NCI-H1105 (cell line): ENCODE results near the gene ITGB1BP2.
"Not testable (repeated sequence)": the region's sequence is repeated elsewhere in the genome, so short reads cannot be mapped to it uniquely, and the experiment has no call there.

Experiments
- DNase-seq: peaks from one replicate; lab custom pipeline; 2025; lab: John Stamatoyannopoulos, UW

The ITGB1BP2 gene

DNA sequence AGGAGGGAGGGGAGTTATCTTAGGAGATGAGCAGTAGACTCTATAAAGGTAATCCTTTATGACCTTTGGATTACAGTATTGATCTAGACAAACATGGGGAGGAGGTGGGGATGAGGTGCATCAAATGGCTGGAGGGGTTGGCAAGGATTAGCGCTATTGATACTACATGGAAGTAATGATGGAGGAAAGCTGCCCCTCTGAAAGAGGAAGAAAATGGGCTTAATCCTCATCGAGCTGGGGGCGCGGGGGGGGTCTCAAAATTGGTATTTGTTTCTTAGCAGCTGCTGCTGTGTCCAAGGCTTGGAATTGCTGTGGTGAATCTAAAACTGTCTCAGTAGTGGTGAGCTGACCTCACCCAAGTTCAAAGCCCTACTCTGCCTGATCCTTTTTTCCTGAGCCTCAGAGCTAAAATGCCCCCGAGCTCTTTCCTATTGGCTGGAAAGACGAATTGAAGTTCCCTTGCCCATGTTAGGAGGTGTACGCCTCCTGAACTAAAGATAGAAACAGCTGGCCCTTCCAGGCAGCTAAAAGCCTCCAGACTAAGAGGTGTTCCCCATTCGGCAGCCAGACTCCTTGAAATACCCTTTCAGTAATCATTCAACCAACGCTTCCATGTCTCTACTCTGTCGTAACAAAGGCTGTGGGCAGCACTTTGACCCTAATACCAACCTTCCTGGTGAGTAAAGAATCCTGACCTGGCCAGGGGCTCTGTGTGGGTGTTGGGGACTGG, at the start of gene ITGB1BP2:
Gene ITGB1BP2 (plus strand): TSS at position 556 of the 730 bp plus-strand sequence. CDS start 57 bp downstream, at position 613.
- no peak for DNase-seq

DNA sequence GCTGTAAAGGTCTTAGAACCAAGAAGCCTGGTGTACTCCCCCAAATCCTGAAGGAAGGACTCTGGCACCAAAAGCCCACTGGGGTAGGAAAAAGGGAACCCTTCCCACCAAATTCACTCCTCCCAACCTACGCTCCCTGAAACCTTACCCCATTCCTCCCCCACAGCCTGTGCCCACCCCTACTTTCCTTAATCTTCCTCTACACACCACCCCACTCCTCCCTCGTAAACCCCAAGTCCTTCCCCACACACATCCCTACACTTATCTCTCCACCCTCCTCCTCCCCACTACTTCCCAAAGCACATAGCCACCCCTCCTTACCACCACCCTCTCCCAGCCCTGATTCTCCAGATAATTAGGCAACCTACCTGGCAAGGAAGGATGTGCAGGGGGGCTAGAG, 49.3 kb upstream of the ITGB1BP2 start:
- no peak for DNase-seq

DNA sequence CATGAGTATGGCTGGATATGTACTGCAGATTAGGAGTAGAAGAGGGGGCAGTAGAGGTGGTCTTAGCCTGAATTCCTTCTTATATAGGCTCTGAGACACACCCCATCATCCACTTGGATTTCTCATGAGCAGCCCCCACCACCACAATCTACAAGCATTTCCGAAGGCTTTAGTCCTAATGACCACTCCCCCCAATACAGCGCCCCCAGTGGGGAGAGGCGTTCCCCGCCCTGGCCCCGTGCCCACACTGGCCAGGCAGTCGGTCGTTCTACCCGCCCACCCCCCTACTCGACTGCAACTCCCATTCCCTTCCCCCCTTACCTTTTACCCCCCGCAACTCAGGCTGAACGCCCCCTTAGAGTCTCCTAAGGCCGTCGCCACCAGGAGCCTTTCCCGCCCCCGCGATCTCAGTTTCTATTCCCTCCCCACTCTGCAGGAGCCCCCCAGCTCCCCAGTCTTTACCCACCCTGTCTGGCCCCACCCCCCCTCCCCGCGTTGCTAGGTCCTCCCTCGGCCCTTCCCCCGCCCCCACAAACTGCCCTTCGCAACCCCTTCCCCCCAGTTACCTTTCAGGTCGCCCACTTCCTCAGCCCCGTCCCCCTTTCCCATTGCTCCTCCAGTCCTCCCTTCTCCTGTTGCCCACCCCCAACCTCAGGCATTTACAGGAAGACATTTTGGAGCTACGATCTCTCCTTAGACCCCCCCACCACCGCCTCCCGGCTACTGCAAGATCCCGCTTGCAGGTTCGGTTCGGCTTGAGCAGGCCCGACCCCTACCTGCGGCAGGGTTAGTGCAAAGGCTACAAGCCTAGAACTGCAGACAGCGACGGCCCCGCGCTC, 48.1 kb upstream of the ITGB1BP2 start:
- peak; percentile 15 for DNase-seq

DNA sequence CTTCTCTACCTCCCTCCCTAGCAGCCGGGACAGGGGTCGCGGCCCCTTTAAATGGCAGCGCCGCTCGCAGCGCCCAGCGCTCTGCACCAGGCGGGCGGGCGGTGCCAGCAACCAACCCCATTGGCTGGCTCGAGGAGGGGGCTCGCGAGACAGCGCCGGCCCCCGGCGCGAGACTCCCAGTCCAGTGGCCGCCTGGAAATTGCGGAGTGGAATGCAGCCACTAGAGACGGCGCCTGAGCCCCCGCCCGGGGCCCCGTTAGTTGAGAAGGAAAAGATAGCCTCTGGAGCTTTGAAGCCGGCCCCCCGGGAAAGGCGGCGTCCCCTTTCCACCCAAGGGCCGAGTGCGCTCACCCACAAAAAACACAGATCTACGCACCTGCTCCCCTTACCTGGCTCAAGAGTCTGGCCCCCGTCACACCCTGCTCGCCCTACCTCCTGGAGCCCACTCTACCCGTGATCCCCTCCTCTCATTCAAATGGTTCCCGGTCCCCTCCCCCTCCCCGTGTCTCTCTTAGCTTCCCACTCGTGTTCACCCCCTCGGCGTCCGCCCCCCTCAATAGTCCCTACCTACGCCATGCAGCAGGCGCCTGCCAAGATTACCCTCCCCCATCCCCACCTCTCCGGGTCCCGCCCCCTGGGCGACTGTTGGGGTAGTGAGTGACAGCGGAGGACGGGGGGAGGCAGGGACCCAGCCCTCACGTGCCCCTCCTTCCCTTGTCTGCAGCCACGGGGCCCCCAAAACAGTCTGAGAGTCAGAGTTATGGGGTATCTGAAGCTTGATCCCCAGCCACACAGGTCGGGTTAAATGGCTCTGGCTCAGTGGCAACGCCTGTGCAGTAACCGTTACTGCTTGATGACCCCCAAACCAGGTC, 47.2 kb upstream of the ITGB1BP2 start, which contains the start of gene ZMYM3:
Gene ZMYM3 (minus strand): TSS at position 49 of the 872 bp plus-strand sequence. CDS start 885 bp downstream, outside the sequence.
- peak; percentile 63 for DNase-seq

DNA sequence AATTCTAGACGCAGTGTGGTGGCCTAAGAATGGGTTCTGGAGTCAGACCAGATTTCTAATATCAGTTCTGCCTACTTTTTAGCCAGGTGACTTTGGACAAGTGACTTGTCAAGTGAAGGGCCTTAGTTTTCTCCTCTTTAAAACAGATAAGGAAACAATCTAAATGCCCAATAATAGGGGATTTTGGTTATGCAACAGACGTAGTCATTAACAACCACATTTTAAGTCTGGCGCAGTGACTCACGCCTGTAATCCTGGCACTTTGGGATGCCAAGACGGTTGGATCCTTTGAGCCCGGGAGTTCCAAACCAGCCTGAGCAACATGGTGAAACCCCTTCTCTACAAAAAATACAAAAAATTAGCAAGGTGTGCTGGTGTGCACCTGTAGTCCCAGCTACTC, 45.5 kb upstream of the ITGB1BP2 start:
- no peak for DNase-seq

DNA sequence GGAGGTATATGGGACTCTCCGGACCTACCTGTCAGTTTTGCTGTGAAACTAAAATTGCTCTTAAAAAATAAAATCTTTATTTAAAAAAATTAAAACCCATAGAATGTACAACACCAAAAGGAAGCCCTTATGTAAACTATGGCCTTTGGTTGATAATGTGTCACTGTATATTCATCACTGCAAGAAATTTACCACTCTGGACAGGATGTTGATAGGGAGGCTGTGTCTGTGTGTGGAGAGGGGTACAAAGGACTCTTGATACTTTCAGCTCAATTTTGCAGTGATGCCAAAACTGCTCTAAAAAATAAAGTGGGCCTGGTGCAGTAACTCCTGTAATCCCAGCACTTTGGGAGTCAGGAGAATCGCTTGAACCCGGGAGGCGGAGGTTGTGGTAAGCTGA, 44.7 kb upstream of the ITGB1BP2 start:
- DNase-seq, result no peak

DNA sequence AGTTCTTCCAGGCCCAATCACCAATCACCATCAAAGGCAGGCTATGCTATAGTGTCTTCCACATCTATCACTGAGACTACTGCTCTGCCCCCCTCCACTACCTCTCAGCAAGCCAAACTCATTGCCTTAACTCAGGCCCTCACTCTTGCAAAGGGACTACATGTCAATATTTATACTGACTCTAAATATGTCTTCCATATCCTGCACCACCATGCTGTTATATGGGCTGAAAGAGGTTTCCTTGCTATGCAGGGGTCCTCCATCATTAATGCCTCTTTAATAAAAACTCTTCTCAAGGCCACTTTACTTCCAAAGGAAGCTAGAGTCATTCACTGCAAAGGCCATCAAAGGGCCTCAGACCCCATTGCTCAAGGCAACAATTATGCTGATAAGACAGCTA, 32.9 kb upstream of the ITGB1BP2 start:
- DNase-seq, result not testable (repeated sequence)

DNA sequence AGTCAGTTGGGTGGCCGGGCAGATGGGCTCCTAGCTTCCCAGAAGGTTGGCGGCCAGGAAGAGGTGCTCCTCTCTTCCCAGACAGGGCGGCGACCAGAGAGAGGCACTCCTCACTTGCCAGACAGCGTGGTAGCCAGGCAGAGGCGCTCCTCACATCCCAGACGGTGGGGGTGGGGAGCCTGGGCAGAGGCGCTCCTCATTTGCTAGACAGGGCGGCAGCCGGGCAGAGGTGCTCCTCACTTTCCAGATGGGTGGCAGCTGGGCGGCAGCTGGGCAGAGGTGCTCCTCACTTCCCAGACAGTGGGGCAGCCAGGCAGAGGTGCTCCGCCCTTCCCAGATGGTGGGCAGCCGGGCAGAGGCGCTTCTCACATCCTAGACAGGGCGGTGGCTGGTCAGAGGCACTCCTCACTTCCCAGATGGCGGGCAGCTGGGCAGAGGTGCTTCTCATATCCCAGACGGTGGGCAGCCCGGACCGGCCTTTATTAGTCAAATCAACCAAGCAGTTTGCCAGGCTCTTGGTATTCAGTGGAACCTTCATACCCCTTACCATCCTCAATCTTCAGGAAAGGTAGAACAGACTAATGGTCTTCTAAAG, 31.7 kb upstream of the ITGB1BP2 start:
- DNase-seq, result no peak

DNA sequence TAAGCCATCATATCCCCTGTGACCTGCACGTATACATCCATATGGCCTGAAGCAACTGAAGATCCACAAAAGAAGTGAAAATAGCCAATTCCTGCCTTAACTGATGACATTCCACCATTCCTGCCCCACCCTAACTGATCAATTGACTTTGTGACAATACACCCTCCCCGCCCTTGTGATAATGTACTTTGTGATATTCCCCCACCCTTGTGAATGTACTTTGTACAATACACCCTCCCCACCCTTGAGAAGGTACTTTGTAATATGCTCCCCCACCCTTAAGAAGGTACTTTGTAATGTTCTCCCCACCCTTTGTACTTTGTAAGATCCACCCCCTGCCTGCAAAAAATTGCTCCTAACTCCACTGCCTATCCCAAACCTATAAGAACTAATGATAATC, 29.2 kb upstream of the ITGB1BP2 start:
- not testable (repeated sequence) for DNase-seq

DNA sequence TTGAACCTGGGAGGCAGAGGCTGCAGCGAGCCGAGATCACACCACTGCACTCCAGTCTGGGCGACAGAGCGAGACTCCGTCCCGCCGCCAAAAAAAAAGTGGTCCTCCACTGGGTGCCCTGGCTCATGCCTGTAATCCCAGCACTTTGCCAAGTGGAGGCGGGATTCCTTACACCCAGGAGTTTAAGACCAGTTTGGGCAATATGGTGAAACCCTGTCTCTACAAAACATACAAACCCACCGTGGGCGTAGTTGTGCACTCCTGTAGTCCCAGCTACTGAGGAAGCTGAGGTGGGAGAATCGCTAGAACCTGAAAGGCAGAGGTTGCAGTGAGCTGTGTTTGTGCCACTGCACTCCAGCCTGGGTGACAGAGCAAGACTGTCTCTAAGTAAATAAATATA, 20.2 kb upstream of the ITGB1BP2 start:
- not testable (repeated sequence) for DNase-seq

DNA sequence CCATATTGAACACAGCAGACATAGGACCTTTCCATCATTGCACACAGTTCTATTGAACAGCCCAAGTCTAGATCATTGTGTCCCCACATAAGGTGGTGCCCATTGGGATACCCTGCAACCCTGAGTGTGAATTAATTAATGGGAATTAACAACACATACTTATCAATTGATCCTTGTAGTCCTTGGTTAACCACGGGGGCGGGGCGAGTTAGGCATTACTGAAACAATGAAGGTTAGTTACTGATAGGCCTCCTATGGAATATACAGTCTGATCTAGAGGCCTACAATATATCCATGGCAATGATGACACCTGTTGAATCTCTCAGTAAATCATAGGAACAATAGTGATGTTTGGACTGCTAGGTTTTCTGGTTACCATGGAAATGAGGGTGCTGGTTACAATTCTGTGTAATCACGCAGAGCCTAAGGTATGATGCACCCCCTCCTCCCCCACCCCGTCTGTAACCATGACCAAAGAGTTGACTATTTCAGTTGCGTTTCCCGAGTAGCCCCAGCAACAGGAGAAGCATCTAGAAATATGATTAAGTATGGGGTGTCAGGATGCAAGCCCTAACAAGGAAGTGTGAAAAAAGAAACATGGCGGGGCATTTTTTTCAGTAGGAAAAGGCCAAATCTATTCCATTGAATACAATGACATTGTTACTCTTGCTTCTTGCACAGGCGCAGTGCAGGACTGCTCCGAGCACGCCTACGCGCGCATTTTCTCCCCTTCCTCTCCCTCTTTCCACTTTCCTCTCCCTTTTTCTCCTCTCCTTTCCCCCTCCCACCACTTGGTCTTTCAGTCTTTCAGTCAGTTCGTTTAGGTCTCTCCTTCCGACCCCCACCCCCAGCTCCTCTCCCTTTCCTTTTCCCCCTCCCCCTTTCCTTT, 18.8 kb upstream of the ITGB1BP2 start:
- DNase-seq, result no peak

DNA sequence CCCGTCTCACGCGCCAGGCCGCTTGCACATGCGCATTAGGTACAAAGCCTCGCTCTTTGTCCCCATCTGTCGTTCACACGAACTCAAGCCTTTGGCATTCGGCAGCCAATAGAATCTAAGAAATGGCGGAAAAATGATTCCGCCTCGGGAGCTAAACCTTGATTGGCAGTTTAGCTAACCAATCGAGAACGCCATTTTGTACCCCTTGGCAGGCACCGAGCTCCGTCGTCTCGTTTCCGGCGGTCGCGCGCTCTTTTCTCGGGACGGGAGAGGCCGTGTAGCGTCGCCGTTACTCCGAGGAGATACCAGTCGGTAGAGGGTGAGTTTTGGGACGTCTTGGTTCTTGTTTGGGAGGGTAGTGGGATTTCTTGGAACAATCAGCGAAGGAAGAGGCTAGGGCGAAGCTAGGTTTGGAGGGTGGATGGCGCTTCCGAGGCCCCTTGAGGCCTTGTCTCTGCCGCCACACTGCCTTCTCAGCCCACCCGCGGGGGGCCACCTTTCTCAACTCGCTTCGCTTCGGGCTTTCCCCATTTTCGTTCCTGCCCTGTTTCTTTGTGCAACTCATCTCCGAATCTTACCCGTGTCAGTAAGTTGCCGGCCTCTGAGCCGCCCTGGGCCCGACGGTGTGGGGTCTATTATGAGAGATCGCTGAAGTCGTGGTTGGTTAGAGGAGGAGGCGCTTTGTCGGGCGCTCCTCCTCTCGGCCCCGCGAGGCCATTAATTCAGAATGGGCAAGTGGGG, 18.0 kb upstream of the ITGB1BP2 start, which contains the start of gene NONO:
Gene NONO (plus strand): TSS at position 233 of the 741 bp plus-strand sequence. CDS start 7,003 bp downstream, outside the sequence.
- peak; percentile 95 for DNase-seq

DNA sequence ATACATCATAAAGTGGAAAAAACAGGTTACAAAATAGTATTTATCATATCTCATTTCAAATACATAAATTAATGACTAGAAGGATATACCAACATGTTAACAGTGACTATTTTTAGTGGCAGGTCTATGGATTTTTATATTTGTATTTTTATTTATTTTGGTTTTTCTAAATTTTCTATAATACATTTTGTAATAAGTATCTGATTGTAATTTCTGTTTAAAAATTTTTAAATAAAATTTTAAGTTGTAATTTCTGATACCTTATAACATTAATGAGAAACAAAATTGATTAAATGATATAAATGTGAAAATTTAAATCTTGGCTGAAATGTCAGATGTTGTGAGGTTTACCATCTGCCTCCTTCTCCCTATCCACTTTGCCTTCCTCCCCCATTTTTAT, 15.6 kb upstream of the ITGB1BP2 start:
- no peak for DNase-seq

DNA sequence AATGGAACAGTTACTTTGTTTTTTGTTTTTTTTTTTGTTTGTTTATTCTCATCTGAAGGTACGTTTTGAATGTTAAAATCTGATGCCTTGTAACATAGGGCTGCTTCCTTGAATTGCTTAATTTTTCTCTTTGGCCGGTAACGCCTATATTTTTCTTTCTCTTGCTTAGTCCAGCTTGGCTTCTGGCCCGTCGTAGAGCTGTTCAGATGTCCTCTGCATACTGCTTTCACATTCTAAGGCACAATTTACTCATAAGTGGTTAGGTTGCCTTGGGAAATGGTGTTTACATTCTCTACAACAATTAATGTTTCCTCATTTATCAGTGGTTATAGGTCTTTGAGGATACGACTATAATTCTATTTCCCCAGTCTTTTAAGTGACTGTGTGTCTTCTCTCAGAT, 10.2 kb upstream of the ITGB1BP2 start:
- DNase-seq, result no peak

DNA sequence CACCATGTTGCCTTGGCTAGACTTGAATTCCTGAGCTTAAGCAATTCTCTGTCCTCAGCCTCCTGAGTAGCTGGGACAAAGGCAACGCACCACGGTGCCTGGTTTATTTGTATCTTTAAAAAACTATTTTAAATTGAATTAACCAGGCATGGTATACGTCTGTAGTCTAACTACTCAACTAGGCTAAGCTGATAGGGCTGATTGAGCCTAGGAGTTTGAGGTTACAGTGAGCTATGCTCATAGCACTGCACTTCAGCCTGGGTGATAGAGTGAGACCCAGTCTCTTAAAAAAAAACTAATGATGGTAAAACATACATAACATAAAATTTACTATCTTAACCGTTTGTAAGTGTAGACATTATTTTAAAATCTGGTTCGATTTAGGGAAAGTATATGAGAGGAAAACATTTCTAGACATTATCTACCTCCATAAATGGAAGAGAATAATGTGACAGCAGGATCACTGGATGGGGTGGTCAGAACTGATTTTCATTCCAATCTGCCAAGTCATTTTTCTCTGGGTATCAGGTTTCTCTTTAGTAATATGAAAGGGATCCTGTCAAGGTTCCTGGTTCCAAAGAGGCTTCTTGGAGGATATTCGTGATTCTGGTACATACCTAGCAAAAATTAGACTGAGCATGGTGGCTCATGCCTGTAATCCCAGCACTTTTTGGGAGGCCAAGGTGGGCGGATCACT, 8.7 kb upstream of the ITGB1BP2 start:
- DNase-seq, result no peak

DNA sequence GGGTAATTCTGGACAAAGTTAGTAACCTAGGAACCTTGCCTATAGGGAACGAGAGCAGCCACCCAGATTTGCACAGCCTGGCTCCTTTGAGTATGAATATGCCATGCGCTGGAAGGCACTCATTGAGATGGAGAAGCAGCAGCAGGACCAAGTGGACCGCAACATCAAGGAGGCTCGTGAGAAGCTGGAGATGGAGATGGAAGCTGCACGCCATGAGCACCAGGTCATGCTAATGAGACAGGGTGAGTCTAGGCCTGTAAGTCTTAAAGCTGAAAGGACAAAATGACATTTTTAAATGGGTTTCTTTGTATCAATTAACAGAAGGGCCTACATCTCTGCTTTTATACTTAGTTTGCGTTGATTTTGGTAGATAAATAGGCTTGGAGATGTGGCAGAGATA, 4.7 kb upstream of the ITGB1BP2 start:
- no peak for DNase-seq

DNA sequence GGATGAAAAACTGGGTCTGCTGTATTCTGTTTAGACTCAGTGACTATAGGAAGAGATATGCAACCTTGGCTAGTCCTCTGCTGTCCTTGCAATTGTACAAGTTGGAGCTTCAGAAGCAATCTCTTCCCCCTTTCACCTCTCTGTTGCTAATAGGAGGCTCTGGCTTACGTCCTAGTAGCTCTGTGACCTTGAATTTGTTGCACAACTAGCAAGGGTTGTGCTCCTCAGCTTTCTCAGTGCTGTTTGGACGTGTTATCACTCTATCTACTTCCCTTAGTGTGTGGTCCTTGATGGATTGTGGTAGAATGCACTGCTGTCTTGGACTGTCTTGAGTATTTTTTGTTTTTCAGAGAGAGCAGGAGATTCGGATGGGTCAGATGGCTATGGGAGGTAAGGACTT, 3.4 kb upstream of the ITGB1BP2 start:
- no peak for DNase-seq

DNA sequence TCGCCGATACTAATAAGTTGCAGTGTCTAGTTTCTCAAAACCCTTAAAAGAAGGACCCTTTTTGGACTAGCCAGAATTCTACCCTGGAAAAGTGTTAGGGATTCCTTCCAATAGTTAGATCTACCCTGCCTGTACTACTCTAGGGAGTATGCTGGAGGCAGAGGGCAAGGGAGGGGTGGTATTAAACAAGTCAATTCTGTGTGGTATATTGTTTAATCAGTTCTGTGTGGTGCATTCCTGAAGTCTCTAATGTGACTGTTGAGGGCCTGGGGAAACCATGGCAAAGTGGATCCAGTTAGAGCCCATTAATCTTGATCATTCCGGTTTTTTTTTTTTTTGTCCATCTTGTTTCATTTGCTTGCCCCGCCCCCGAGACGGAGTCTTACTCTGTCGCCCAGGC, 1.5 kb upstream of the ITGB1BP2 start:
- DNase-seq, result not testable (repeated sequence)

DNA sequence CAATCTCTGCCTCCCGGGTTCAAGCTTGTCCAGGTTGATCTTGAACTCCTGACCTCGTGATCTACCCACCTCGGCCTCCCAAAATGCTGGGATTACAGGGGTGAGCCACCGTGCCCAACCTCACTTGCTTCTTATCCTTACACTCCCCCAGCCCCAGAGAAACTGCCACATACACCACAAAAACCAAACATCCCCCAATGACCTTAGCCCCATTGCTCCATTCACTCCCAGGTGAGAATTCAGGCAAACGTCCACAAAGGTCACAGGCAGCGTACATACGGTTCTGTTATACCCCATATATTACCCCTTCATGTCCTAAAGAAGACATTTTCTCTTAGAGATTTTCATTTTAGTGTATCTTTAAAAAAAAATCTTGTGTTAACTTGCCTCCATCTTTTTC, 1.1 kb upstream of the ITGB1BP2 start:
- DNase-seq, result not testable (repeated sequence)
